WTC11 (cell line): ENCODE data around the gene SLC12A8. TPM values are rescaled to one million over a fixed set of nuclear protein-coding genes. Genes with fewer than 3 reads are reported as not detected.

Experiments
- ATAC-seq: fragments of 200-7000 bp; cut with Tn5 transposase; 2 replicates; pipeline ENCODE4 v1.10.0; 2021; ENCODE audit warnings: mild to moderate bottlenecking, moderate library complexity
- CTCF ChIA-PET: fragments of 300-600 bp; sonication (Branson Sonifier 250); formaldehyde crosslinking; loops from one replicate; lab custom pipeline; 2021; ENCODE audit warnings: antibody characterized with exemption; lab: Charles Lee
- POLR2A ChIA-PET: fragments of 350-600 bp; sonication (Branson Sonifier 250); formaldehyde crosslinking; loops from one replicate; lab custom pipeline; 2021; ENCODE audit warnings: antibody characterized with exemption; lab: Charles Lee
- DNase-seq: peaks from one replicate; pipeline ENCODE4 v3.0.0; 2021; ENCODE audit warnings: low spot score
- H3K27ac Mint-ChIP-seq: 2 replicates; pipeline ENCODE4 v1.8.0; 2021; ENCODE audit warnings: mixed read lengths
- H3K27me3 Mint-ChIP-seq: 2 replicates; pipeline ENCODE4 v1.8.0; 2021; ENCODE audit warnings: low read depth, mild to moderate bottlenecking, moderate library complexity, mixed read lengths
- H3K36me3 Mint-ChIP-seq: 2 replicates; pipeline ENCODE4 v1.8.0; 2021; ENCODE audit warnings: mixed read lengths
- H3K4me1 Mint-ChIP-seq: 2 replicates; pipeline ENCODE4 v1.8.0; 2022; ENCODE audit warnings: mixed read lengths
- H3K4me3 Mint-ChIP-seq: 2 replicates; pipeline ENCODE4 v1.8.0; 2021; ENCODE audit warnings: mild to moderate bottlenecking, moderate library complexity, mixed read lengths
- H3K9me3 Mint-ChIP-seq: 2 replicates; pipeline ENCODE4 v1.8.0; 2021; ENCODE audit warnings: mixed read lengths
- AFF4 ChIP-seq: sonication (generic); formaldehyde crosslinking; IDR thresholded peaks from 2 replicates; pipeline ENCODE4 v1.8.1; 2023; ENCODE audit warnings: mild to moderate bottlenecking, missing genetic modification reagents, borderline replicate concordance
- AR ChIP-seq: fragments of 250-450 bp; sonication (Bioruptor Pico); IDR thresholded peaks from 2 replicates; pipeline ENCODE4 v1.9.0; 2021; ENCODE audit warnings: mild to moderate bottlenecking
- ATF3 ChIP-seq: sonication (generic); formaldehyde crosslinking; conservative IDR thresholded peaks from 2 replicates; pipeline ENCODE4 v1.8.1; 2022; ENCODE audit warnings: mild to moderate bottlenecking, missing genetic modification reagents
- CBFB ChIP-seq: sonication (generic); formaldehyde crosslinking; IDR thresholded peaks from 2 replicates; pipeline ENCODE4 v1.8.1; 2022; ENCODE audit warnings: mild to moderate bottlenecking, low read depth, missing genetic modification reagents
- E2F5 ChIP-seq: sonication (generic); formaldehyde crosslinking; IDR thresholded peaks from 2 replicates; pipeline ENCODE4 v1.8.1; 2022; ENCODE audit warnings: mild to moderate bottlenecking, moderate library complexity, missing genetic modification reagents
- ESRRA ChIP-seq: sonication (generic); formaldehyde crosslinking; IDR thresholded peaks from 2 replicates; pipeline ENCODE4 v1.8.1; 2022; ENCODE audit warnings: mild to moderate bottlenecking, missing genetic modification reagents, borderline replicate concordance
- ETV6 ChIP-seq: sonication (generic); formaldehyde crosslinking; IDR thresholded peaks from 2 replicates; pipeline ENCODE4 v1.8.1; 2022; ENCODE audit warnings: mild to moderate bottlenecking, missing genetic modification reagents
- FOXJ3 ChIP-seq: sonication (generic); formaldehyde crosslinking; IDR thresholded peaks from 2 replicates; pipeline ENCODE4 v1.9.0; 2021; ENCODE audit warnings: missing genetic modification reagents, mild to moderate bottlenecking, borderline replicate concordance
- MAX ChIP-seq: sonication (generic); formaldehyde crosslinking; IDR thresholded peaks from 2 replicates; pipeline ENCODE4 v1.8.0; 2022; ENCODE audit warnings: mild to moderate bottlenecking, missing genetic modification reagents
- MLX ChIP-seq: sonication (generic); formaldehyde crosslinking; IDR thresholded peaks from 2 replicates; pipeline ENCODE4 v1.8.1; 2023; ENCODE audit warnings: mild to moderate bottlenecking, missing genetic modification reagents, moderate library complexity
- NFYB ChIP-seq: sonication (generic); formaldehyde crosslinking; conservative IDR thresholded peaks from 2 replicates; pipeline ENCODE4 v1.8.0; 2022; ENCODE audit warnings: low read depth, missing genetic modification reagents
- PRRX2 ChIP-seq: fragments of 250-450 bp; sonication (Bioruptor Pico); IDR thresholded peaks from 2 replicates; pipeline ENCODE4 v1.8.0; 2021; ENCODE audit warnings: mild to moderate bottlenecking
- SMAD4 ChIP-seq: sonication (generic); formaldehyde crosslinking; IDR thresholded peaks from 2 replicates; pipeline ENCODE4 v1.8.0; 2022; ENCODE audit warnings: mild to moderate bottlenecking, missing genetic modification reagents
- TEAD1 ChIP-seq: sonication (generic); formaldehyde crosslinking; IDR thresholded peaks from 2 replicates; pipeline ENCODE4 v1.8.0; 2022; ENCODE audit warnings: mild to moderate bottlenecking, missing genetic modification reagents
- TEAD4 ChIP-seq: sonication (generic); formaldehyde crosslinking; IDR thresholded peaks from 2 replicates; pipeline ENCODE4 v1.8.0; 2022; ENCODE audit warnings: mild to moderate bottlenecking, missing genetic modification reagents
- ZNF416 ChIP-seq: fragments of 250-450 bp; sonication (Bioruptor Pico); IDR thresholded peaks from 2 replicates; pipeline ENCODE4 v1.9.0; 2021; ENCODE audit warnings: mild to moderate bottlenecking, inconsistent platforms
- ZNF671 ChIP-seq: fragments of 250-450 bp; sonication (Bioruptor Pico); IDR thresholded peaks from 2 replicates; pipeline ENCODE4 v1.8.0; 2021; ENCODE audit warnings: mild to moderate bottlenecking
- total RNA-seq: library from RNA; stranded (reverse); gene quantifications from 3 replicates; pipeline ENCODE4 v1.2.3, GENCODE V29; 2021

The SLC12A8 gene
- total RNA-seq, 1 experiment from 2014 or later = 9.1 TPM

GRCh38 chr3:125257536-125257935 is 45.0 kb upstream of the SLC12A8 start:
- DNase-seq (no peak), ATAC-seq (no peak)
- POLR2A ChIA-PET = no interaction called here
- H3K27me3 Mint-ChIP-seq = no peaks in the 10 kb centered on the region
- H3K4me1 Mint-ChIP-seq = peaks cover 8% of the 10 kb centered on the region
- H3K27ac Mint-ChIP-seq = no peak overlapping the region
- CTCF ChIA-PET = no interaction called here
- no peak overlapping the region for H3K4me3 Mint-ChIP-seq
- H3K36me3 Mint-ChIP-seq = peaks cover 13% of the 10 kb centered on the region
- H3K9me3 Mint-ChIP-seq = peaks cover 10% of the 10 kb centered on the region
- no peak for TF ChIP-seq MAX
- no peak for TF ChIP-seq ZNF671 (CRISPR knock-in tag)
- no peak for TF ChIP-seq ESRRA (CRISPR knock-in tag)

GRCh38 chr3:125256675-125257074 is 44.1 kb upstream of the SLC12A8 start:
- Mint-ChIP-seq H3K4me3 (no peak overlapping the region), H3K4me1 (peaks cover 5% of the 10 kb centered on the region), H3K27me3 (no peaks in the 10 kb centered on the region), H3K27ac (no peak overlapping the region), H3K36me3 (peaks cover 13% of the 10 kb centered on the region), H3K9me3 (peaks cover 10% of the 10 kb centered on the region)
- POLR2A ChIA-PET = no interaction called here
- ATAC-seq (no peak), DNase-seq (no peak)
- CTCF ChIA-PET = no interaction called here
- TF ChIP-seq PRRX2 (CRISPR knock-in tag) = no peak
- TF ChIP-seq ATF3 = no peak
- TF ChIP-seq ETV6 (CRISPR knock-in tag) = no peak
- TF ChIP-seq AR (CRISPR knock-in tag) = no peak
- TF ChIP-seq MLX (CRISPR knock-in tag) = no peak
- TF ChIP-seq FOXJ3 (CRISPR knock-in tag) = no peak
- TF ChIP-seq CBFB (CRISPR knock-in tag) = no peak
- no peak for TF ChIP-seq TEAD4 (CRISPR knock-in tag)
- TF ChIP-seq SMAD4 (CRISPR knock-in tag) = no peak
- TF ChIP-seq AFF4 (CRISPR knock-in tag) = no peak

GRCh38 chr3:125250973-125251372 is 38.4 kb upstream of the SLC12A8 start:
- Mint-ChIP-seq H3K4me3 (no peak overlapping the region), H3K36me3 (no peaks in the 10 kb centered on the region), H3K4me1 (no peaks in the 10 kb centered on the region), H3K9me3 (no peaks in the 10 kb centered on the region), H3K27ac (no peak overlapping the region), H3K27me3 (no peaks in the 10 kb centered on the region)
- POLR2A ChIA-PET = no interaction called here
- DNase-seq (no peak), ATAC-seq (no peak)
- TF ChIP-seq E2F5 (CRISPR knock-in tag) (no peak), NFYB (CRISPR knock-in tag) (no peak), SMAD4 (CRISPR knock-in tag) (no peak), ZNF416 (no peak), TEAD1 (CRISPR knock-in tag) (no peak)
- CTCF ChIA-PET = no interaction called here
